ENCODE measurements around the gene CD300A.

Gene CD300A

GRCh38 chr17:74466111-74466827 is at the start of gene CD300A:
CD300A (plus strand) TSS chr17:74466634; CDS start chr17:74466704, 70 bp downstream.
- DNase-seq (ENCODE audit: low read depth in 2 of 2) = no peak

- DNase-seq (ENCODE audit: low read depth in 2 of 2) = no peak
These were observed 49.0 kb upstream of the CD300A start for GRCh38 chr17:74417178-74418045.

GRCh38 chr17:74419928-74420411 is 46.5 kb upstream of the CD300A start:
- no peak for DNase-seq (ENCODE audit: low read depth in 2 of 2)

- no peak for DNase-seq (ENCODE audit: low read depth in 2 of 2)
These were observed 42.3 kb upstream of the CD300A start for GRCh38 chr17:74424117-74424516.

- no peak for DNase-seq (ENCODE audit: low read depth in 2 of 2)
These were observed 41.8 kb upstream of the CD300A start for GRCh38 chr17:74424657-74425056.

GRCh38 chr17:74426551-74427047 is 39.8 kb upstream of the CD300A start:
- DNase-seq (ENCODE audit: low read depth in 2 of 2) = no peak

GRCh38 chr17:74427048-74427762 is 39.2 kb upstream of the CD300A start:
- DNase-seq (ENCODE audit: low read depth in 2 of 2) = no peak

- no peak for DNase-seq (ENCODE audit: low read depth in 2 of 2)
These were observed 38.7 kb upstream of the CD300A start for GRCh38 chr17:74427763-74428153.

GRCh38 chr17:74429604-74430384 is 36.6 kb upstream of the CD300A start:
- no peak for DNase-seq (ENCODE audit: low read depth in 2 of 2)

- DNase-seq (ENCODE audit: low read depth in 2 of 2) = no peak
These were observed 36.1 kb upstream of the CD300A start for GRCh38 chr17:74430385-74430705.

GRCh38 chr17:74430706-74431567 is 35.5 kb upstream of the CD300A start:
- DNase-seq (ENCODE audit: low read depth in 2 of 2) = no peak

GRCh38 chr17:74431568-74432423 is 34.6 kb upstream of the CD300A start, which contains the start of gene GPRC5C:
GPRC5C (plus strand) TSS chr17:74432088; CDS start chr17:74439777, 7,689 bp downstream.
- DNase-seq (ENCODE audit: low read depth in 2 of 2) = peak; percentile 23 to 41

- DNase-seq (ENCODE audit: low read depth in 2 of 2) = no peak
These were observed 34.1 kb upstream of the CD300A start for GRCh38 chr17:74432424-74432690.

GRCh38 chr17:74432766-74433391 is 33.6 kb upstream of the CD300A start:
- no peak for DNase-seq (ENCODE audit: low read depth in 2 of 2)

GRCh38 chr17:74433421-74434121 is 32.9 kb upstream of the CD300A start:
- DNase-seq (ENCODE audit: low read depth in 2 of 2) = no peak

- no peak for DNase-seq (ENCODE audit: low read depth in 2 of 2)
These were observed 30.6 kb upstream of the CD300A start for GRCh38 chr17:74435775-74436359.

- DNase-seq (ENCODE audit: low read depth in 2 of 2) = no peak
These were observed 28.7 kb upstream of the CD300A start for GRCh38 chr17:74437702-74438101.

All from stimulated activated CD8-positive, alpha-beta memory T cell treated with anti-CD3 and anti-CD28 coated beads, Interleukin-15, amount 100 ng/mL, for 4 hours (primary cell).